Thymus (tissue), 11 donors: Measurements from ENCODE around the gene DNAH14. TPM values are rescaled to one million over a fixed set of nuclear protein-coding genes. Genes with fewer than 3 reads are reported as not detected.

Experiments
- DNase-seq, 9 donors: peaks; one replicate each; pipeline ENCODE4 v3.0.0-alpha.2; 2013; ENCODE audit warnings: low spot score in 9 of 9, low read depth in 6 of 9, missing footprints in 1 of 9
- H3K27ac ChIP-seq, 2 donors: one replicate each; pipeline ENCODE4 v1.5.1; 2013; ENCODE audit warnings: control low read depth in 1 of 2, low read depth in 1 of 2, low read length in 1 of 2, mild to moderate bottlenecking in 1 of 2, moderate library complexity in 1 of 2
- H3K27me3 ChIP-seq, 2 donors: one replicate each; pipeline ENCODE4 v1.5.1; 2013; ENCODE audit warnings: low read length in 1 of 2; ENCODE audit not compliant: control insufficient read depth in 2 of 2, insufficient read depth in 1 of 2
- H3K36me3 ChIP-seq, 2 donors: one replicate each; pipeline ENCODE4 v1.5.1; 2013; ENCODE audit warnings: low read length in 1 of 2, mild to moderate bottlenecking in 1 of 2, moderate library complexity in 1 of 2; ENCODE audit not compliant: control insufficient read depth in 2 of 2, insufficient read depth in 2 of 2
- H3K4me1 ChIP-seq, 2 donors: one replicate each; pipeline ENCODE4 v1.5.1; 2013; ENCODE audit warnings: low read length in 2 of 2; ENCODE audit not compliant: control insufficient read depth in 2 of 2, insufficient read depth in 2 of 2
- H3K4me3 ChIP-seq, 2 donors: one replicate each; pipeline ENCODE4 v1.5.1; 2013; ENCODE audit warnings: low read length in 2 of 2, control low read depth in 1 of 2, mild to moderate bottlenecking in 1 of 2
- H3K9me3 ChIP-seq, 2 donors: one replicate each; pipeline ENCODE4 v1.5.1; 2013; ENCODE audit warnings: low read length in 1 of 2, mild to moderate bottlenecking in 1 of 2; ENCODE audit not compliant: control insufficient read depth in 2 of 2, insufficient read depth in 1 of 2
- WGBS: extraction: QIAGEN DNeasy Blood & Tissue Kit; methylation state at CpG from one replicate; pipeline ENCODE4 v1.1.7; 2013; 5-methylcytosine and 5-hydroxymethylcytosine counted together
- polyA plus RNA-seq: library from polyadenylated mRNA; stranded (reverse); fragments of 200-250 nt; gene quantifications from one replicate; pipeline ENCODE4 v1.2.3, GENCODE V29; 2013
- total RNA-seq: library from RNA; stranded (reverse); fragments of 120-200 nt; gene quantifications from one replicate; pipeline ENCODE4 v1.2.4, GENCODE V29; 2013
- donor health status: healthy.

Gene DNAH14
- total and polyA plus RNA-seq, 2 donors, result 5.0 to 31.9 TPM

- Histone ChIP-seq H3K4me3 (no peak overlapping the region), H3K36me3 (no peaks in the 10 kb centered on the region), H3K4me1 (no peaks in the 10 kb centered on the region), H3K27ac (no peak overlapping the region), H3K27me3 (no peaks in the 10 kb centered on the region), H3K9me3 (no peaks in the 10 kb centered on the region)
- WGBS, result 38% methylated on average over 3 of the region's 3 CpGs
- DNase-seq, result no peak
Observed at GRCh38 chr1:224894915-224895314, 34.6 kb upstream of the DNAH14 start.

- H3K36me3 ChIP-seq, result no peaks in the 10 kb centered on the region
- DNase-seq, result no peak
- no peak overlapping the region for H3K27ac ChIP-seq
- H3K9me3 ChIP-seq, result no peaks in the 10 kb centered on the region
- 93% methylated on average over 5 of the region's 5 CpGs for WGBS
- no peaks in the 10 kb centered on the region for H3K27me3 ChIP-seq
- peaks cover 0 to 7% of the 10 kb centered on the region in 2 donors for H3K4me1 ChIP-seq
- H3K4me3 ChIP-seq, result no peak overlapping the region
Observed at GRCh38 chr1:224896130-224896781, 33.2 kb upstream of the DNAH14 start.

- Histone ChIP-seq H3K27ac (no peak overlapping the region), H3K9me3 (no peaks in the 10 kb centered on the region), H3K4me1 (peaks cover 0 to 12% of the 10 kb centered on the region in 2 donors), H3K36me3 (no peaks in the 10 kb centered on the region), H3K27me3 (no peaks in the 10 kb centered on the region), H3K4me3 (no peak overlapping the region)
- 95% methylated on average over 1 of the region's 1 CpG for WGBS
- no peak for DNase-seq
Observed at GRCh38 chr1:224897529-224898327, 31.7 kb upstream of the DNAH14 start.

GRCh38 chr1:224898937-224899336, 30.5 kb upstream of the DNAH14 start:
- H3K9me3 ChIP-seq, result no peaks in the 10 kb centered on the region
- no peak overlapping the region for H3K4me3 ChIP-seq
- no peaks in the 10 kb centered on the region for H3K36me3 ChIP-seq
- no peaks in the 10 kb centered on the region for H3K27me3 ChIP-seq
- WGBS, result 98% methylated on average over 3 of the region's 3 CpGs
- peaks cover 0 to 12% of the 10 kb centered on the region in 2 donors for H3K4me1 ChIP-seq
- DNase-seq, result no peak
- H3K27ac ChIP-seq, result no peak overlapping the region

GRCh38 chr1:224900062-224900630, 29.3 kb upstream of the DNAH14 start:
- no peak for DNase-seq
- 97% methylated on average over 3 of the region's 3 CpGs for WGBS
- Histone ChIP-seq H3K36me3 (no peaks in the 10 kb centered on the region), H3K27me3 (no peaks in the 10 kb centered on the region), H3K4me3 (no peak overlapping the region), H3K4me1 (peaks cover 0 to 12% of the 10 kb centered on the region in 2 donors), H3K9me3 (no peaks in the 10 kb centered on the region), H3K27ac (no peak overlapping the region)

GRCh38 chr1:224901087-224901810, 28.2 kb upstream of the DNAH14 start:
- H3K27me3 ChIP-seq, result no peaks in the 10 kb centered on the region
- H3K27ac ChIP-seq, result no peak overlapping the region
- WGBS, result 69% methylated on average over 5 of the region's 5 CpGs
- DNase-seq, result peak in 7 of 9 donors; percentile 9 to 75 (median 42)
- no peaks in the 10 kb centered on the region for H3K9me3 ChIP-seq
- H3K4me1 ChIP-seq, result peaks cover 0 to 12% of the 10 kb centered on the region in 2 donors
- H3K36me3 ChIP-seq, result no peaks in the 10 kb centered on the region
- H3K4me3 ChIP-seq, result no peak overlapping the region

- Histone ChIP-seq H3K9me3 (no peaks in the 10 kb centered on the region), H3K27me3 (no peaks in the 10 kb centered on the region), H3K36me3 (no peaks in the 10 kb centered on the region), H3K27ac (no peak overlapping the region), H3K4me1 (peaks cover 0 to 12% of the 10 kb centered on the region in 2 donors), H3K4me3 (no peak overlapping the region)
- WGBS, result 50% methylated on average over 2 of the region's 2 CpGs
- DNase-seq, result no peak
Observed at GRCh38 chr1:224903955-224904354, 25.5 kb upstream of the DNAH14 start.

- Histone ChIP-seq H3K27me3 (no peaks in the 10 kb centered on the region), H3K27ac (no peak overlapping the region), H3K36me3 (no peaks in the 10 kb centered on the region), H3K4me1 (peaks cover 0 to 4% of the 10 kb centered on the region in 2 donors), H3K9me3 (peaks cover 0 to 7% of the 10 kb centered on the region in 2 donors), H3K4me3 (no peak overlapping the region)
- no peak for DNase-seq
- 98% methylated on average over 1 of the region's 1 CpG for WGBS
Observed at GRCh38 chr1:224906340-224906739, 23.1 kb upstream of the DNAH14 start.

GRCh38 chr1:224911217-224911616, 18.3 kb upstream of the DNAH14 start:
- DNase-seq, result no peak
- Histone ChIP-seq H3K36me3 (no peaks in the 10 kb centered on the region), H3K4me1 (no peaks in the 10 kb centered on the region), H3K4me3 (no peak overlapping the region), H3K27me3 (no peaks in the 10 kb centered on the region), H3K9me3 (peaks cover 0 to 10% of the 10 kb centered on the region in 2 donors), H3K27ac (no peak overlapping the region)
